ENCODE results near the gene LIX1L.

The LIX1L gene

GRCh38 chr1:145957443-145958319, at the start of gene LIX1L:
TSS of gene LIX1L (minus strand) at chr1:145958017. CDS start at chr1:145957927, 90 bp downstream.
- peak; percentile 99 to 100 for DNase-seq

GRCh38 chr1:146001709-146002108, 43.9 kb upstream of the LIX1L start:
- DNase-seq: no peak

GRCh38 chr1:145999321-146000024, 41.7 kb upstream of the LIX1L start:
- peak; percentile 20 to 76 for DNase-seq

GRCh38 chr1:145997718-145998023, 39.9 kb upstream of the LIX1L start:
- peak; percentile 36 to 47 for DNase-seq

GRCh38 chr1:145997016-145997717, 39.4 kb upstream of the LIX1L start:
- DNase-seq: peak; percentile 24 to 26

GRCh38 chr1:145996433-145997015, 38.7 kb upstream of the LIX1L start, which contains the start of gene TXNIP:
TSS of gene TXNIP (minus strand) at chr1:145996579. CDS start at chr1:145996266, 313 bp downstream.
- DNase-seq: peak; percentile 100

- peak in 1 of 2 experiments; percentile 18 for DNase-seq
Observed at GRCh38 chr1:145995964-145996432, 38.2 kb upstream of the LIX1L start.

- no peak for DNase-seq
Observed at GRCh38 chr1:145995148-145995881, 37.5 kb upstream of the LIX1L start.

- DNase-seq: no peak
Observed at GRCh38 chr1:145994391-145995120, 36.7 kb upstream of the LIX1L start.

GRCh38 chr1:145993618-145994390, 36.0 kb upstream of the LIX1L start:
- DNase-seq: no peak

- DNase-seq: no peak
Observed at GRCh38 chr1:145992958-145993617, 35.3 kb upstream of the LIX1L start.

- DNase-seq: no peak
Observed at GRCh38 chr1:145992502-145992936, 34.7 kb upstream of the LIX1L start.

- no peak for DNase-seq
Observed at GRCh38 chr1:145991735-145992412, 34.1 kb upstream of the LIX1L start.

- no peak for DNase-seq
Observed at GRCh38 chr1:145990249-145990855, 32.5 kb upstream of the LIX1L start.

- DNase-seq: no peak
Observed at GRCh38 chr1:145988773-145989172, 31.0 kb upstream of the LIX1L start.

- DNase-seq: no peak
Observed at GRCh38 chr1:145987926-145988325, 30.1 kb upstream of the LIX1L start.

GRCh38 chr1:145986551-145986950, 28.7 kb upstream of the LIX1L start:
- DNase-seq: no peak

- peak; percentile 48 to 50 for DNase-seq
Observed at GRCh38 chr1:145985502-145986439, 28.0 kb upstream of the LIX1L start.
